Endothelial cell of umbilical vein (primary cell): ENCODE results near the gene CLDN2.

ENCODE experiments used
- CTCF ChIP-seq, 2 donors: IDR thresholded peaks; 1 replicate in 1 of 2; 2 replicates in 1 of 2; pipeline ENCODE4 v1.5.1; 2011; ENCODE audit warnings: low read length in 2 of 2, mild to moderate bottlenecking in 2 of 2, moderate library complexity in 2 of 2, control low read depth in 1 of 2, inconsistent platforms in 1 of 2, low read depth in 1 of 2; ENCODE audit not compliant: insufficient read depth in 1 of 2; ENCODE audit errors: extremely low read depth in 1 of 2
- EZH2 ChIP-seq: IDR thresholded peaks from 2 replicates; pipeline ENCODE4 v1.6.1; 2012; ENCODE audit warnings: borderline replicate concordance, low read depth, mild to moderate bottlenecking, moderate library complexity, low read length, inconsistent platforms; ENCODE audit not compliant: severe bottlenecking
- POLR2A ChIP-seq: IDR thresholded peaks from 2 replicates; pipeline ENCODE4 v1.6.1; 2012; ENCODE audit warnings: low read depth, mild to moderate bottlenecking, control low read depth, low read length

- TF ChIP-seq CTCF (IDR thresholded peaks at IDR 0.05; ENCODE audit: extremely low read depth in 1 of 2, insufficient read depth in 1 of 2, low read depth in 1 of 2, low read length in 2 of 2) = no peak
- no peak for TF ChIP-seq POLR2A
- TF ChIP-seq EZH2 = no peak
These were observed 13.3 kb downstream of the CLDN2 start for GRCh38 chrX:106933538-106933961.
